NOMO-1 treated with dmso at 0.1 percent for 144 hours (cell line): Measurements from ENCODE around the gene NUCB2.

Experiments used
- DNase-seq: peaks from one replicate; lab custom pipeline; 2025; ENCODE audit not compliant: unreplicated experiment; lab: John Stamatoyannopoulos, UW

The NUCB2 gene

GRCh38 chr11:17379383-17380180 is 103.0 kb downstream of the NUCB2 start:
- no peak for DNase-seq

- DNase-seq, result no peak
Observed at GRCh38 chr11:17381156-17381555, 104.6 kb downstream of the NUCB2 start.
